Measurements from ENCODE around the gene LIF.
"Not testable (repeated sequence)": the region's sequence is repeated elsewhere in the genome, so short reads cannot be mapped to it uniquely, and the experiment has no call there.

Gene LIF

DNA sequence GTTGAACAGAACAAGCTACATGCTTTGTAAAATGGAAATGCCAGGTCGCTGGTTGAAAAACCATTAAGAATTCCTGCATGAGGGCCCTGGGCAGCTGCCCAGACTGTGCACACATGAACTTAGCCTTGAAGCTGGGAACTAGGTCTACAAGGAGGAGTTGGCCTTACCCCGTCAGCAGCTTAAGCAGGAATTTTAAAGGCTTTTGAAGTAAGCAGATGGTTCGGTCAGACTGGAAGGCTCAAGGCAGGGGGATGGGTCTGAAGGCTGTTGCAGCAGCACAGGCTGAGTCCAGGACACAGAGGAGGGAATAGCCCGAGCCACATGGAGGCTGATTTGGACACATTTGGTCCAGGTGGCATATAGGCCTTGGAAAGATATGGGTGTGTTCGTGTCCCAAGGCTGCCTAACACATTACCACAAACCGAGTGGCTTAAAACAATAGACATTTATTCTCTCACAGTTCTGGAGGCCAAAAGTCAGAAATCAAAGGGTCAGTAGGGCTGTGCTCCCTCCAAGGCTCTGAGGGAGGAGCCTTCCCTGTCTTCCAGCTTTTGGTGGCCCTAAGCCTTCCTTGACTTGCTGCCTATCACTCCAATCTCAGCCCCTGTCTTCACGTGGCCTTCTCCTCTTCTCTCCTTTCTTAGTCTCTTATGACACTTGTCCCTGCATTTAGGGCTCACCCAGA is 11.6 kb downstream of the LIF start:
- peak; percentile 24 for ATAC-seq
- TF ChIP-seq ZC3H10 (CRISPR knock-in tag; IDR thresholded peaks at IDR 0.05) (no peak), ZNF565 (CRISPR knock-in tag; conservative IDR thresholded peaks at IDR 0.05; ENCODE audit: low read depth) (no peak), ESRRG (CRISPR knock-in tag; IDR thresholded peaks at IDR 0.05) (no peak), OSR1 (CRISPR knock-in tag; IDR thresholded peaks at IDR 0.05) (no peak), TCF4 (CRISPR knock-in tag; IDR thresholded peaks at IDR 0.05; ENCODE audit: borderline replicate concordance) (no peak), SNAI2 (CRISPR knock-in tag; IDR thresholded peaks at IDR 0.05) (no peak), ZNF70 (CRISPR knock-in tag; IDR thresholded peaks at IDR 0.05) (no peak)
- TF ChIP-seq, protein P1, sequence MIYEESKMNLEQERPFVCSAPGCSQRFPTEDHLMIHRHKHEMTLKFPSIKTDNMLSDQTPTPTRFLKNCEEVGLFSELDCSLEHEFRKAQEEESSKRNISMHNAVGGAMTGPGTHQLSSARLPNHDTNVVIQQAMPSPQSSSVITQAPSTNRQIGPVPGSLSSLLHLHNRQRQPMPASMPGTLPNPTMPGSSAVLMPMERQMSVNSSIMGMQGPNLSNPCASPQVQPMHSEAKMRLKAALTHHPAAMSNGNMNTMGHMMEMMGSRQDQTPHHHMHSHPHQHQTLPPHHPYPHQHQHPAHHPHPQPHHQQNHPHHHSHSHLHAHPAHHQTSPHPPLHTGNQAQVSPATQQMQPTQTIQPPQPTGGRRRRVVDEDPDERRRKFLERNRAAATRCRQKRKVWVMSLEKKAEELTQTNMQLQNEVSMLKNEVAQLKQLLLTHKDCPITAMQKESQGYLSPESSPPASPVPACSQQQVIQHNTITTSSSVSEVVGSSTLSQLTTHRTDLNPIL (CRISPR knock-in tag; IDR thresholded peaks at IDR 0.05; ENCODE audit: low read depth): no peak
- TF ChIP-seq, protein P2, sequence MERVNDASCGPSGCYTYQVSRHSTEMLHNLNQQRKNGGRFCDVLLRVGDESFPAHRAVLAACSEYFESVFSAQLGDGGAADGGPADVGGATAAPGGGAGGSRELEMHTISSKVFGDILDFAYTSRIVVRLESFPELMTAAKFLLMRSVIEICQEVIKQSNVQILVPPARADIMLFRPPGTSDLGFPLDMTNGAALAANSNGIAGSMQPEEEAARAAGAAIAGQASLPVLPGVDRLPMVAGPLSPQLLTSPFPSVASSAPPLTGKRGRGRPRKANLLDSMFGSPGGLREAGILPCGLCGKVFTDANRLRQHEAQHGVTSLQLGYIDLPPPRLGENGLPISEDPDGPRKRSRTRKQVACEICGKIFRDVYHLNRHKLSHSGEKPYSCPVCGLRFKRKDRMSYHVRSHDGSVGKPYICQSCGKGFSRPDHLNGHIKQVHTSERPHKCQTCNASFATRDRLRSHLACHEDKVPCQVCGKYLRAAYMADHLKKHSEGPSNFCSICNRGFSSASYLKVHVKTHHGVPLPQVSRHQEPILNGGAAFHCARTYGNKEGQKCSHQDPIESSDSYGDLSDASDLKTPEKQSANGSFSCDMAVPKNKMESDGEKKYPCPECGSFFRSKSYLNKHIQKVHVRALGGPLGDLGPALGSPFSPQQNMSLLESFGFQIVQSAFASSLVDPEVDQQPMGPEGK (CRISPR knock-in tag; IDR thresholded peaks at IDR 0.05; ENCODE audit: borderline replicate concordance): no peak
- TF ChIP-seq, protein P3, sequence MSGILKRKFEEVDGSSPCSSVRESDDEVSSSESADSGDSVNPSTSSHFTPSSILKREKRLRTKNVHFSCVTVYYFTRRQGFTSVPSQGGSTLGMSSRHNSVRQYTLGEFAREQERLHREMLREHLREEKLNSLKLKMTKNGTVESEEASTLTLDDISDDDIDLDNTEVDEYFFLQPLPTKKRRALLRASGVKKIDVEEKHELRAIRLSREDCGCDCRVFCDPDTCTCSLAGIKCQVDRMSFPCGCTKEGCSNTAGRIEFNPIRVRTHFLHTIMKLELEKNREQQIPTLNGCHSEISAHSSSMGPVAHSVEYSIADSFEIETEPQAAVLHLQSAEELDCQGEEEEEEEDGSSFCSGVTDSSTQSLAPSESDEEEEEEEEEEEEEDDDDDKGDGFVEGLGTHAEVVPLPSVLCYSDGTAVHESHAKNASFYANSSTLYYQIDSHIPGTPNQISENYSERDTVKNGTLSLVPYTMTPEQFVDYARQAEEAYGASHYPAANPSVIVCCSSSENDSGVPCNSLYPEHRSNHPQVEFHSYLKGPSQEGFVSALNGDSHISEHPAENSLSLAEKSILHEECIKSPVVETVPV (CRISPR knock-in tag; IDR thresholded peaks at IDR 0.05): no peak

DNA sequence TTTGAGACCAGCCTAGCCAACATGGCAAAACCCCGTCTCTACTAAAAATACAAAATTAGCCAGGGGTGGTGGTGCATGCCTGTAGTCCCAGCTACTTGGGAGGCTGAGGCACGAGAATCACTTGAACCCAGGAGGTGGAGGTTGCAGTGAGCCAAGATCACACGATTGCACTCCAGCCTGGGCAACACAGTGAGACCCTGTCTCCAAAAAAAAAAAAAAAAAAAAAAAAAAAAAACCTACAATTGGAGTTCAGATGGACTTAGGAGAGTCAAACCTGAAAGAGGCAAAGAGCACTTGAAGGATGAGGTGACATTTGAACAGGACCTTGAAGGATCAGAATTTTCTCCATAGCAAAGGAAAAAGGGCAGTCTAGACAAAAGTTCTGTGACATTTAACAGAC is 12.2 kb downstream of the LIF start:
- not testable (repeated sequence) for ATAC-seq

DNA sequence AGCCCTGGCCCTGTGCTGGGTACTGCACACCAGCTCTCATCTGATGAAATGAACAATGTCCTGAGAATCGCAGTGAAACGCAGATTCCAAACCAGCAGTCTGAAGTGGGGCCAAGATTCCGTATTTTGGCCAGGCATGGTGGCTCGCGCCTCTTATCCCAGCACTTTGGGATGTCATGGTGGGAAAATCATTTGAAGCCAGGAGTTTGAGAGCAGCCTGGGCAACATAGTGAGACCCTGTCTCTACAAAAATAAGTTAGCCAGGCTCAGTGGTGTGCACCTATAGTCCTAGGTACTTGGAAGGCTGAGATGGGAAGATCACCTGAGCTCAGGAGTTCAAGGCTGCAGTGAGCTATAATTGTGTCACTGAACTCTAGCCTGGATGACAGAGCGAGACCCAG is 13.0 kb downstream of the LIF start:
- TF ChIP-seq ZNF8 (CRISPR knock-in tag; IDR thresholded peaks at IDR 0.05): no peak
- no peak for TF ChIP-seq ESRRG (CRISPR knock-in tag; IDR thresholded peaks at IDR 0.05)
- TF ChIP-seq ZNF565 (CRISPR knock-in tag; conservative IDR thresholded peaks at IDR 0.05; ENCODE audit: low read depth): no peak
- no peak for TF ChIP-seq TOX (CRISPR knock-in tag; IDR thresholded peaks at IDR 0.05; ENCODE audit: borderline replicate concordance)
- TF ChIP-seq ZC3H10 (CRISPR knock-in tag; IDR thresholded peaks at IDR 0.05): no peak
- no peak for TF ChIP-seq CSDC2 (CRISPR knock-in tag; IDR thresholded peaks at IDR 0.05)
- no peak for TF ChIP-seq ZNF70 (CRISPR knock-in tag; IDR thresholded peaks at IDR 0.05)
- no peak for TF ChIP-seq ISL1 (CRISPR knock-in tag; IDR thresholded peaks at IDR 0.05)
- TF ChIP-seq, protein P1 (CRISPR knock-in tag; IDR thresholded peaks at IDR 0.05; ENCODE audit: low read depth): no peak
- TF ChIP-seq, protein P3 (CRISPR knock-in tag; IDR thresholded peaks at IDR 0.05): no peak
- TF ChIP-seq ZFP30 (CRISPR knock-in tag; IDR thresholded peaks at IDR 0.05): no peak
- no peak for TF ChIP-seq OSR1 (CRISPR knock-in tag; IDR thresholded peaks at IDR 0.05)
- TF ChIP-seq GLIS3 (CRISPR knock-in tag; IDR thresholded peaks at IDR 0.05): no peak
- no peak for ATAC-seq

DNA sequence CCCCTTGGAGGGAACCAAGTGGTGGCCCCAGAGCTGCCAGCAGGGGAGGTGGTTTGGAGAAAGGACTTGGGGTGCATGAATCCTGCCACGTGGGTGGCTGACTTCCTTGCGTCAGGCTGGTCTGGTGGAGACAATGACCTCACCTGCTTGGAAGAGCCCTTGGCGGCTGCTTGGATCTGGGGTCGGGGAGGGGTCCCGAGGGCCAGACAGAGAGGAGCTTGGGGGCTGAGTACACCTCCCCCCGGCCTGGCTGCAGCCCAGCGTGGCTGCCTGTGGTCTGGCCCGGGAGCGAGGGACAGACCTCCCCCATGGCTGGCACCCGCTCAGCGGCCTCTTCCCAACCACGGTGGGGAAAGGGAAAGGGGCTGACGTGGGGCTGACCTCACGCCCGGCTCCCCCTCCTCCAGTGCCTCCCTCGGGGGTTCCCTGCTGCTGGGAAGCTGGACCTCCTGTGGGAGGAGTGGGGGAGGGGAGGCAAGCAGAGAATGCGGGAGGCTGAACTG is 13.8 kb downstream of the LIF start:
- no peak for TF ChIP-seq RARB (CRISPR knock-in tag; IDR thresholded peaks at IDR 0.05)
- no peak for TF ChIP-seq TCF4 (CRISPR knock-in tag; IDR thresholded peaks at IDR 0.05; ENCODE audit: borderline replicate concordance)
- TF ChIP-seq ISL1 (CRISPR knock-in tag; IDR thresholded peaks at IDR 0.05): no peak
- no peak for TF ChIP-seq BACH2 (CRISPR knock-in tag; IDR thresholded peaks at IDR 0.05; ENCODE audit: borderline replicate concordance)
- TF ChIP-seq ZFP30 (CRISPR knock-in tag; IDR thresholded peaks at IDR 0.05): no peak
- no peak for TF ChIP-seq ZNF565 (CRISPR knock-in tag; conservative IDR thresholded peaks at IDR 0.05; ENCODE audit: low read depth)
- TF ChIP-seq, protein P4, sequence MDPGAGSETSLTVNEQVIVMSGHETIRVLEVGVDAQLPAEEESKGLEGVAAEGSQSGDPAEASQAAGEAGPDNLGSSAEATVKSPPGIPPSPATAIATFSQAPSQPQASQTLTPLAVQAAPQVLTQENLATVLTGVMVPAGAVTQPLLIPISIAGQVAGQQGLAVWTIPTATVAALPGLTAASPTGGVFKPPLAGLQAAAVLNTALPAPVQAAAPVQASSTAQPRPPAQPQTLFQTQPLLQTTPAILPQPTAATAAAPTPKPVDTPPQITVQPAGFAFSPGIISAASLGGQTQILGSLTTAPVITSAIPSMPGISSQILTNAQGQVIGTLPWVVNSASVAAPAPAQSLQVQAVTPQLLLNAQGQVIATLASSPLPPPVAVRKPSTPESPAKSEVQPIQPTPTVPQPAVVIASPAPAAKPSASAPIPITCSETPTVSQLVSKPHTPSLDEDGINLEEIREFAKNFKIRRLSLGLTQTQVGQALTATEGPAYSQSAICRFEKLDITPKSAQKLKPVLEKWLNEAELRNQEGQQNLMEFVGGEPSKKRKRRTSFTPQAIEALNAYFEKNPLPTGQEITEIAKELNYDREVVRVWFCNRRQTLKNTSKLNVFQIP (CRISPR knock-in tag; IDR thresholded peaks at IDR 0.05; ENCODE audit: borderline replicate concordance, low read depth): no peak
- TF ChIP-seq ESRRG (CRISPR knock-in tag; IDR thresholded peaks at IDR 0.05): no peak
- TF ChIP-seq ZFP3 (CRISPR knock-in tag; IDR thresholded peaks at IDR 0.05): no peak
- ATAC-seq: no peak

All from SK-N-SH treated with all-trans-retinoic acid at 6 μM for 48 hours (cell line).